SKM-1 treated with dmso at 0.1 percent for 144 hours (cell line): ENCODE results near the gene SCAMP3.
"Not testable (repeated sequence)": the region's sequence is repeated elsewhere in the genome, so short reads cannot be mapped to it uniquely, and the experiment has no call there.

Experiments
- DNase-seq: peaks from one replicate; lab custom pipeline; 2025; ENCODE audit not compliant: unreplicated experiment; lab: John Stamatoyannopoulos, UW

The SCAMP3 gene

DNA sequence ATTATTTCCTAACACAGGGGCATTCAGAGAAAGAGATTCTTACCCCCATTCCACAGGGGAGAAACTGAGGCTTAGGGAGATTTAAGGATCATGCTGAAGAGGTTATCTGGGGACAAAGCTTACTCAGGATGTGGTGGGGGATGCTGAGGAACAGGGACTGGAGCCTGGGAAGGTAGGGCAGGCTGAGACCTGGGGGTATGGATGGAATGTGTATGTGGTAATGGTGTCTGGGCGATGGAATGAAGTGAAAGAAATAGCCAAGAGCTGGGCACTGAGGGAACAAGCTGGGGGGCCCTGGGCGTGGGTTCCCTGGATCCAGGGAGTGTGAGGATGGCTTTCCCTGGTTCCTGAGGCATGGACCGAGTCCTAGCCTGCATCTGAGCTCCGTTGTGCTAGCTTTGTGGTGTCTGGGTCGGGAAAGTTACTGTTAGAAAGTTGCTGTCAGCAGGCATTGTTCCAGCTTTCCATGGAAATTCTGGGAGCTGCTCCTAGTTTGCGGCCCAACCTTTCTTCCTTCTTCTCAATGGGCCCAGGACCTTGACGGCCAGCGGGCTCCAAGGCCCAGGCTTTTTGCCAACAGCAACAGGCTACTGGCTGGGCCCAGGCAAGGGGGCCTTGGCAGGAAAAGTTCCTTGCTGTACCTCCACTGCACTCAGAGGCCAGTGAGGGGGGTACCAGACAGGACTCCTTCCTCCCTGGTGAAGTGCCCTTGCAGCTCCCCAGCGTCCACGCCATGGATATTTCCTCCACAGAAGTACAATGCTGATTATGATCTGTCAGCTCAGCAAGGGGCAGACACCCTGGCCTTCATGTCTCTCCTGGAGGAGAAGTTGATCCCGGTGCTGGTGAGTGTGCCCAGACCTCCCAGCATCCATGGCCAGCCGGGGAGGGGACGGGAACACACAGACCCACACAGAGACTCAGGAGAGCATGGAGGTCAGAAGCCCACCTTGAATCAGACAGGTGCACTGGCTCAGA, 29.9 kb downstream of the SCAMP3 start:
- not testable (repeated sequence) for DNase-seq

DNA sequence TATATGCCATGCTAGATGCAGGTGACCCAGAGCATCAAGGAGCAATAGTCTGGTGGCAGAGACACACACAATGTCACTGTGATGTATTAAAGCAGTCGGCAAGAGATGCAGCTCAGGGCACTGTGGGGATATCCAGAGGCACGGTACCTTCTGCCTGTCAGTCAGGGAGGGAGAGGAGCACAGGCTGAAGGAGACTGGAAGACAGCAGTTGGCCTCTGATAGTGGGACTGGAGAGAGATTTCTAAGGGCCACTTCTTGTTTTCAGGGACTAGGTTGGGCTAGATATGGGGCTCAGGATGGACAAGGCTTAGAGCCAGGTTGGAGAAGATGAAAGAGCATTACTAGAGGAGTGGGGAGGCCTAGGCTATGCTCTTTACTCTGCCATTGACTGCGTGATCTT, 30.9 kb downstream of the SCAMP3 start:
- DNase-seq = not testable (repeated sequence)

DNA sequence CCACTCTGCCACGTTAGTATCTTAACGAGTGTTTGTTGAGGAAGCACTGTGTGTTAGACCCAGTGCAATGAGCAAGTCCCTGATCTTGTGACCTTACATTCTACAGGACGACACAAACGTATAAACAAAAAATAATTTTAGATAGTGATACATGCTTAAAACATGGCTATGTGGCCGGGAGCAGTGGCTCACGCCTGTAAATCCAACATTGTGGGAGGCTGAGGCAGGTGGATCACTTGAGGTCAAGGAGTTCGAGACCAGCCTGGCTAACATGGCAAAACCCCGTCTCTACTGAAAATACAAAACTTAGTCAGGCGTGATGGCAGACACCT, 34.1 kb downstream of the SCAMP3 start:
- no peak for DNase-seq

DNA sequence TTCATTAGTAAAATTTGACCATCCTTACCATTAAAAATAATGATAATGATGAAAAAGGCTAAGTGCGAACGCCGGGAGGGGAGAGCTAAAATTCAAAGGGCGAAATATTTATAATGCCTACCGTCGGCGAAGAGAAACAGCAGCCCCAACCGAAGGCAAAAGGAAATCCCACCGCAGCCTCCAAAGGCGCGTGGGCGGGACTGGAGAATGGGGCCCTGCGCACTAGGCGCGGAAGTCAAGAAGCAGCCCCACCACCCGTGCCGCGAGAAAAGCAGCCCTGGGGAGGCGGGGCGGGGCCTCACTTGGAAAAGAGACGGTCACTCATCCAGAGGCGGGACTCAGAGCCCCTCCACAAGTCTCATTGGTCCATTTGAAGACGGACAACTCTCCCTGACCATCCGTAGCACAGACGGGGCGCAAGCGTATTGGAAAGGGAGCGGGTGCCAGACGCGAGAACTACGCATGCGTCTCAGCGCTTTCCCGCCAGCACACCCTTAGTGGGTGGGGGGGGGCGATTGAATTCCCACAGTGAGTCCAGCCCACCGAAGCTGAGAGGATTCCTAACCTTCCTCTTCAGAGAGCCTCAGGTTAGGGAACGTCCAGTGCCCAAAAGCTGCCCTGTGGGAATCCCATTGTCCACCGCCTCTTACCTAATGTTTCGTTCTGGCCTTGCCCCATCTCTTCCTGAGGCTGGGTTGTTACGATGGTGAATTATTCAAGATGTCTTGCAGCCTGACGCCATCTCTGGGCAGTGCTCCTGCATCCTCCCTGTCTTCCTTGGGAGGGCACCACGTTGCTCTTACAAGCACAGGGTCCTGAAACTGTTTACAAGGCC, 34.7 kb downstream of the SCAMP3 start:
- DNase-seq = peak; percentile 100

DNA sequence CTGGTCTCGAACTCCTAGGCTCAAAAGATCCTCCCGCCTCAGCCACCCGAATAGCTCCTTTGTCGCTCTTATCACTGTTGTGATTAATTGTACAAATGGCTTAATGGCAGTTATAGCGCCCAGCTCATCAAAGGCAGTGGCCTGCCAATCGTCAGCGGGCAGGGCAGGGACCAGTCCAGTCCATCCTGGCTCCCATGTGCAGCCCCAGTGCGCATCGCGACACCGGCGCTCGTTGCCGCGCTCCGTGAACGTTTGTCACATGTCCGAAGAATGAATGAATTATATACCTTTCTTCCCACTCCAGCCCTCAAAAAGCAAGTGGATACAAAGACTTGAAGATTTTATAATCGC, 35.3 kb downstream of the SCAMP3 start:
- DNase-seq = peak; percentile 72

DNA sequence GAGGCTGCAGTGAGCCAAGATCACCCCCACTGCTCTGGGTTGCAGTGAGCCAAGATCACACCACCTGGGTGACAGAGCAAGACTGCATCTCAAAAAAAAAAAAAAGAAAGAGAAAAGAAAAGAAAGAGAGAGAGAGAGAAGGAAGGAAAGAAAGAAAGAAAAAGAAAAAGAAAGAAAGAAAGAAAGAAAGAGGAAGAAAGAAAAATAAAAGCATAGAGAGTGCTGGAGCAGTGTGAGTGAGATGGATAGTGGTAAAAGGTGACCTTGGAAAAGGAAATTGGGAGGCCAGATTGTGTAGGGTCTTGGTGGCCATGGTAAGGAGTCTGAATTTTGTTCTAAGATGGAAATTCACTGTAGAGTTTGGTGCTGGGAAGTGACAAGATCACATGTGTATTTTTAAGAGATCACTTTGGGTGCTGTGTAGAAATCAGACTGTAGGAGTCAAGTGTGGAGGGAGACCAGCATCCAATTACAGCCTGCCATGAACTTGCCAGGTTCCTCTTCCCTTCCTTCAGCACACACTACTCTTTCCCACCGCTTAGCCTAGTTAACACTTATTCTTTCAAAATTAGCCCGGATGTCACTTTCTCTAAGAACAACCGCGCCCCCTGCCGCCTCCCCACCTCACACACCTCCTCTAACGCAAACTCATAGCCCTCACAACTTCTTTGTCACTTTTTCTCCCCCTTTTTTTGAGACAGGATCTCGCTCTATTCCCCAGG, 35.8 kb downstream of the SCAMP3 start:
- DNase-seq = peak; percentile 96

DNA sequence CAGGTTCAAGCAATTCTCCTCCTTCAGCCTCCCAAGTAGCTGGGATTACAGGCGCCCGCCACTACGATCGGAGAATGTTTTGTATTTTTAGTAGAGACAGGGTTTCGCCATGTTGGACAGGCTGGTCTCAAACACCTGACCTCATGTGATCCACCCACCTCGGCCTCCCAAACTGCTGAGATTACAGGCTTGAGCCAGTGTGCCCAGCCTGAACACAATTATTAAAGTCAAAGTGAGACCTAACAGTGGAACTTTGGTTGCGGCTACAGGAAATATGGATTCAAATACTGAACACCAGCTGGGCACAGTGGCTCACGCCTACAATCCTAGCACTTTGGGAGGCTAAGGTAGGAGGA, 36.8 kb downstream of the SCAMP3 start:
- DNase-seq = not testable (repeated sequence)

DNA sequence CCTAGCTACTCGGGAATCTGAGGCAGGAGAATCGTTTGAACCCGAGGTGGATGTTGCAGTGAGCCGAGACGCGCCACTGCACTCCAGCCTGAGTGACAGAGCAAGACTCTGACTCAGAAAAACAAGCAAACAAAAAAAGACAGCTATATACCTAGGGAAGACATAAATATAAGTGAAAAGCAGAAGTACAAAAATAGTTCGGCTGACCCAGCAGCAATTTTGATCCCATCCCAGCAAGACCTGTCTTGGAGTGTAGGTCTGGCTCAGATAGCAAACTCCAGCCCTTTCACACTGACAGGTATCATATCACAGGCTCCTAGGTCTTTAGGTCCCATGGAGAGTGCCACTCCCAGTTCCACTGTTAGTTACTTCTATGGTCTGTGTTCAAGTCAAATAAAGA, 39.1 kb downstream of the SCAMP3 start:
- DNase-seq = peak; percentile 51

DNA sequence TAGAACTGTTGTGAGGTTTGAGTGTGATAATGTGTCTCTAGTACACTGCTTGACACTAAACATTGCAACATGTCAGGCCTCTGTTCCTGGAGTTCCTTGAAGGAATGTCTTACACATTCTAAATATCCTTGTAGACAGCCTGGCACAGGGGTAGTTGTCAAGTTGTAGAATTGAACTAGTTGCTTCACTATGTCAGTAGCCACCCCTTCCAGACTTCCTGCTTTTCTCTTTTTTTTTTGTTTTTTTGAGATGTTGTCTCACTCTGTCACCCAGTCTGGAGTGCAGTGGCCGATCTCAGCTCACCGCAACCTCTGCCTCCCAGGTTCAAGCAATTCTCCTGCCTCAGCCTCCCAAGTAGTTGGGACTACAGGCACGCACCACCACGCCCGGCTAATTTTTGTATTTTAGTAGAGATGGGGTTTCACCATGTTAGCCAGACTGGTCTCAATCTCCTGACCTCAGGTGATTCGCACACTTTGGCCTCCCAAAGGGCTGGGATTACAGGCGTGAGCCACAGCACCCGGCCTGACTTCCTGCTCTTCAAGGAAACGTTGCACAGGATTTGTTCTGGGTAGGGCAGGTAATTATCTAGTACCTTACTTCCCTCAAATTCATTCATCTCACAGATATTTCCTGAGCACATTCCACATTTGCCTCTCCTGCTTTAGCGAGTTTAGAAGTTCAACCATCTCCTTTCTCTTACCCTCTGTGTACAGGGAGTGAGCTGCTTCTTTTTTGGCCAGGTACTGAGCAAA, 41.8 kb downstream of the SCAMP3 start:
- DNase-seq = not testable (repeated sequence)

DNA sequence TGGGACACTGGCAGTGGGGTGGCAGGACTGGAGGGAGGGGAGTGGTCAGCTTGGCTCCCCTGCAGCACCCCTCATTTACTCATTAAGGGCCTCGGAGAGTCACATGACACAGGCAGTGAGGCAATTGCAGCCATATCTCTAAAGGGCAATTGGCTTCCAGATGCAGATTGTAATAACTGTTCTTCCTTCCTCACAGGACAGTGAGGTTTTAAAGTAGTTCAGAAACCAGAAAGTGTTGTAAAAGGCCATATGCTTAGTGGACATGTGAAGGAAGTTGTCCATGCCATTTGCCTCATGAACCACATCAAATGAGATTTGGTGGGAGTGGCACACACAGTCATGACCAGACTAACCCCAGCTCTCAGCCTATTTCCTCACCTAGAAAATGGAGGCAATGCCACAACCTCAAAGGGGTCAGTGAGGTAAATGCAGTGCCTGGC, 42.5 kb downstream of the SCAMP3 start:
- DNase-seq = peak; percentile 86

DNA sequence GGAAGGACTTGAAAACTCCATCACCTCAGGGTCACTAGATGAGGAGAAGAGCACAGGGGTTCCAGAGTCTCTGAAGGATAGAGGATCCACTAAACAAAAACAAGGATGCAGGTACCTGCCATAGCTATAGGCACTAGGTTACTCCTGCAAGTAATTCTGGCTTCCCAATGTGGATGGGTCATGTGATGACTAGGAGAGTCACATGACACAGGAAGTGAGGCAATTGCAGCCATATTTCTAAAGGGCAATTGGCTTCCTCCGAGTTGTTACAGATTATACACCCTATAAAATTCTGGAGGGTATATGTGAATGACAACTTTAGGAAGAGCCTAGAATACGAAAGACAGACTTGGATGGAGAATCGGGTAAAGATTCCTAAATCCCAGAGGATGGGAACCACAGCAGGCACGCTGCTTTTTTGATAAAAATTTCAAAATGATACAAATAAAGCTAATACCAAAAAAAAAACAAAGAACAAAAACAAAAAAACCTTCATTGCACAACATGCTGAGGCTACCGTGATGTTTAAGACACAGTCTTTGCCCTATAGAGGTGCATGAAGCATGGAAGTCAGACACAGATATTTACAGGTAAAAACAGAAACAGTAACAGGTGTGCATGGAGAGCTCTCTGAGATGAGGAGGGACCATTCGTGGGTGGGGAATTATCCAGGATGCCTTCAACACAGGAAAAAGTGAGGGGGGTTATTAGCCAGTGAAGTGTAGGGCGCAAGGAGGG, 43.1 kb downstream of the SCAMP3 start:
- DNase-seq = peak; percentile 28

DNA sequence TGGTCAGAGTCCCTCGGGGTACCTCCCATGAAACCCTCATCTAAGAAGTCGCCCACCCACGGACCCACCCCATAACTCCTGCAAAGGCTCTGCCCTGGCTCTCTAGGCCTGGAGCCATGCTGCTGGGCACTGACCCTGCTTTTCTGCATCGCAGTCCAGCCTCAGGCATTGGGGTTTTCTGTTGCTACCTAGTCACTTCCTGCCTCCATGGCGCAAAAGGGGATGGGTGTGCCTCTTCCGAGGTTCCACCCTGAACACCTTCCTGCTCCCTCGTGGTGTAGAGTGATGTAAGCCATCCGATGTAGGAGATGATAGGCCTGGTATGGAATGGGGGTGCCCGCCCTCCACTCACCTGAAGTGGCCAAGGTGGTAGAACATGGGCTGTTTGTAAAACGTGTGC, 47.5 kb downstream of the SCAMP3 start:
- DNase-seq = not testable (repeated sequence)

DNA sequence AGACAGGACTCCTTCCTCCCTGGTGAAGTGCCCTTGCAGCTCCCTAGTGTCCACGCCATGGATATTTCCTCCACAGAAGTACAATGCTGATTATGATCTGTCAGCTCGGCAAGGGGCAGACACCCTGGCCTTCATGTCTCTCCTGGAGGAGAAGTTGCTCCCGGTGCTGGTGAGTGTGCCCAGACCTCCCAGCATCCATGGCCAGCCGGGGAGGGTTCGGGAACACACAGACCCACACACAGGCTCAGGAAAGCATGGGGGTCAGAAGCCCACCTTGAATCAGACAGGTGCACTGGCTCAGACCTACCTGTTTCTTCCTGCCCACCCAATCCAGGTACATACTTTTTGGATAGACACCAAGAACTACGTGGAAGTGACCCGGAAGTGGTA, 50.1 kb downstream of the SCAMP3 start:
- DNase-seq = not testable (repeated sequence)

DNA sequence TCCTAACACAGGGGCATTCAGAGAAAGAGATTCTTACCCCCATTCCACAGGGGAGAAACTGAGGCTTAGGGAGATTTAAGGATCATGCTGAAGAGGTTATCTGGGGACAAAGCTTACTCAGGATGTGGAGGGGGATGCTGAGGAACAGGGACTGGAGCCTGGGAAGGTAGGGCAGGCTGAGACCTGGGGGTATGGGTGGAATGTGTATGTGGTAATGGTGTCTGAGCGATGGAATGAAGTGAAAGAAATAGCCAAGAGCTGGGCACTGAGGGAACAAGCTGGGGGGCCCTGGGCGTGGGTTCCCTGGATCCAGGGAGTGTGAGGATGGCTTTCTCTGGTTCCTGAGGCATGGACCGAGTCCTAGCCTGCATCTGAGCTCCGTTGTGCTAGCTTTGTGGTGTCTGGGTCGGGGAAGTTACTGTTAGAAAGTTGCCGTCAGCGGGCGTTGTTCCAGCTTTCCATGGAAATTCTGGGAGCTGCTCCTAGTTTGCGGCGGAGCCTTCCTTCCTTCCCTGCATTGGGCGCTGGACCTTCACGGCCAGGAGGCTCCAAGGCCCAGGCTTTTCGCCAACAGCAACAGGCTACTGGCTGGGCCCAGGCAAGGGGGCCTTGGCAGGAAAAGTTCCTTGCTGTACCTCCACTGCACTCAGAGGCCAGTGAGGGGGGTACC, 50.6 kb downstream of the SCAMP3 start:
- DNase-seq = not testable (repeated sequence)

DNA sequence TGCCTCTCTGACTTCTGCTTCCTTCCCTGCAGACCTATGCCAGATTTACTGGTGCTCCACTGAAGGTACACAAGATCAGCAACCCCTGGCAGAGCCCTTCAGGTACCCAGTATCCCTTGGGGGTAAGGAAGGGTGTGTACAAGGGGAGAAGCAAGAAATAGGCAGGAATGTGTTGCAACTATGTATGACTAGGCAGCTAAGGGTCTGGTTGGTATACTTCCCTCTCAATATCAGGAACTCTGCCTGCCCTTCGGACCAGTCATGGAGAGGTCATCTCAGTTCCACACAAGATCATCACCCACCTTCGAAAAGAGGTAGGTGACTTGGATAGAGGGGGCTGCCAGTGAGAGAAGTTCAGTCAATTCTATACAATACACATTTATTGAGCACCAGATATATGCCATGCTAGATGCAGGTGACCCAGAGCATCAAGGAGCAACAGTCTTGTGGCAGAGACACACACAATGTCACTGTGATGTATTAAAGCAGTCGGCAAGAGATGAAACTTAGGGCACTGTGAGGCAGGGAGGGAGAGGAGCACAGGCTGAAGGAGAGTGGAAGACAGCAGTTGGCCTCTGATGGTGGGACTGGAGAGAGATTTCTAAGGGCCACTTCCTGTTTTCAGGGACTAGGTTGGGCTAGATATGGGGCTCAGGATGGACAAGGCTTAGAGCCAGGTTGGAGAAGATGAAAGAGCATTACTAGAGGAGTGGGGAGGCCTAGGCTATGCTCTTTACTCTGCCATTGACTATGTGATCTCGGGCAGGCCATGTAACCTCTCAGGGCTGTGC, 51.7 kb downstream of the SCAMP3 start:
- DNase-seq = peak; percentile 86

DNA sequence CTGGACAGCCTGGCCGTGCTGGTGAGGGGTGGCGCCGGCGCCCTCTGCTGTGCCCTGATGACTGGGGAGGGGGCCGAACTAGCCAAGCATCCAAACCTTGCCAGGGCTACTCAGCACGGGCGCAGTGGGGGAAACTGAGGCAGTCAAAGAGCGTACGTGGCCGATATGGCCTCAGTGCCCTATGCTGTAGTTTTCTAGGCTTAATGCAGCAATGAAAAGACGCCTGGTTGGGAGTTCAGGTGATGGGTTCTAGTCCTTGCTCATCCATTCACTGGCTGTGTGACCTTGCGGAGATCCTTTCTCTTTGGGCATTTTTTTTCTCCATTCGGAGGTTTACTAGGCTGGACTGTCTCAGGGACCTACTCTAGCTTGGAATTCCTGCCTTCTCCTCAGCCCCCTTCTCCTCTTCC, 52.8 kb downstream of the SCAMP3 start:
- DNase-seq = no peak

DNA sequence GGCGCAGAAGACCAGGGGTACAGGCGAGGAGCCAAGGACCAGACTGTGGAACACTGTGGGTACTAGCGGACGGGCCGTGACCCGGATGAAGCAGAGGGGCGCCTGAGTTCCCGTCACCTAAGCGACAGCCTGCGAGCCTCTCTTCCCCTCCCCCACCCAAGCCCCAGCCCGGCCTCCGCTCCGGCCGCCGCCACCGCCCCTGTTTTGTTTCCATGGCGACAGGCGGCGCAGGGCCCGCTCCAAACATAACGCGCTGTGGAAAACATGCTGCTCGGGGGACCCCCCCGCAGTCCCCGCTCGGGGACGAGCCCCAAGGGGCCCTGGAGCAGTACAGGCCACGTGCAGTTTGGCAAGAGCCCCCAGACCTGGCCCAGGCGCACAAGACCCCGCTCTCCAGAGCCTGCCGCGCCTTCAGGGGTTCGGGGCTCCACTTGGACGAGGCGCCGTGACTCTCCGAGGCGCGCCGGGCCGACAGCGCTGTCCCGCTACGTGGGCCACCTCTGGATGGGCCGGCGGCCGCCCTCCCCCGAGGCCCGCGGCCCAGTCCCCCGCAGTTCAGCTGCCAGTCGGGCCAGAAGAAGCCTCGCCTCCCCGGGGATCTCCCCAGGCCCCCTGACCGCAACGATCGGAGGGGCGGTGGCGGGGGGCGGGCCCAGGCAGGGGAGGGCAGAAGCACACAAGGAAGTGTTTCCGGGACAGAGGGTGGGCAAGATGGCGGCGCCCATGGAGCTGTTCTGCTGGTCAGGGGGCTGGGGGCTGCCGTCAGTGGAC, 53.4 kb downstream of the SCAMP3 start, which contains the start of gene MTX1:
Gene MTX1 (plus strand): TSS at position 155 of the 771 bp plus-strand sequence. CDS start 110 bp downstream, at position 265.
- peak; percentile 86 for DNase-seq
